HCT116 (cell line): ENCODE data around the gene TAOK3. TPM values are rescaled to one million over a fixed set of nuclear protein-coding genes. Genes with fewer than 3 reads are reported as not detected.

ENCODE experiments used
- ATAC-seq: fragments of 200-7000 bp; cut with Tn5 transposase; 2 replicates; pipeline ENCODE4 v1.9.1; 2020; ENCODE audit warnings: mild to moderate bottlenecking, moderate library complexity
- BruUV-seq: library from RNA; stranded (reverse); fragments of 400-500 nt; replicated peaks from 2 replicates; lab custom pipeline; 2021; lab: Mats Ljungman, UMichigan
- CTCF ChIA-PET: fragments of 300-600 bp; sonication (Branson Sonifier 250); formaldehyde crosslinking; loops from one replicate; lab custom pipeline; 2021; ENCODE audit warnings: antibody characterized with exemption; lab: Charles Lee
- POLR2A ChIA-PET: fragments of 300-600, 350-600 bp; sonication (Branson Sonifier 250); formaldehyde crosslinking; loops from one replicate; lab custom pipeline; 2021; ENCODE audit warnings: antibody characterized with exemption; lab: Charles Lee
- RAD21 ChIA-PET, 2 experiments: fragments of 300-600 bp; sonication (Branson Sonifier 250); formaldehyde crosslinking; loops; one replicate each; lab custom pipeline; 2023; ENCODE audit warnings: low total read pairs in 2 of 2; ENCODE audit not compliant: uncharacterized antibody in 2 of 2, unreplicated experiment in 2 of 2, low non-redundant PET in 1 of 2; lab: Charles Lee
- DNase-seq: peaks from one replicate; pipeline ENCODE4 v3.0.0-alpha.2; 2010; ENCODE audit warnings: low read depth, low spot score
- H2AFZ ChIP-seq: fragments of 200-600 bp; shearing (Covaris generic), sonication (generic); 2 replicates; pipeline ENCODE4 v1.6.1; 2017; ENCODE audit warnings: low read depth, mixed run types, mixed read lengths, antibody characterized with exemption, low read length; ENCODE audit not compliant: poor library complexity, severe bottlenecking
- H3K27ac ChIP-seq: 2 replicates; pipeline ENCODE4 v1.5.1; 2012; ENCODE audit warnings: low read depth, low read length
- H3K27me3 ChIP-seq: fragments of 200-600 bp; sonication (generic); 2 replicates; pipeline ENCODE4 v1.6.1; 2016; ENCODE audit warnings: mixed run types, low read length, mixed read lengths; ENCODE audit not compliant: insufficient read depth
- H3K36me3 ChIP-seq, 2 experiments: fragments of 200-500 bp in 1 of 2; fragments of 200-600 bp in 1 of 2; sonication (Bioruptor generic) in 1 of 2; sonication (generic) in 1 of 2; 2 replicates each; pipeline versions ENCODE4 v1.5.1 to v1.6.1; 2014 to 2016; ENCODE audit warnings: low read length in 2 of 2, inconsistent platforms in 1 of 2, mixed read lengths in 1 of 2, mixed run types in 1 of 2; ENCODE audit not compliant: insufficient read depth in 2 of 2, control insufficient read depth in 1 of 2
- H3K4me1 ChIP-seq, 2 experiments: fragments of 200-600 bp in 1 of 2; sonication (generic) in 1 of 2; 2 replicates each; pipeline versions ENCODE4 v1.5.1 to v1.6.1; 2012 to 2017; ENCODE audit warnings: low read length in 2 of 2, inconsistent platforms in 1 of 2, mild to moderate bottlenecking in 1 of 2, mixed read lengths in 1 of 2, mixed run types in 1 of 2, moderate library complexity in 1 of 2; ENCODE audit not compliant: insufficient read depth in 2 of 2, control insufficient read depth in 1 of 2
- H3K4me2 ChIP-seq: fragments of 200-600 bp; sonication (generic); 2 replicates; pipeline ENCODE4 v1.6.1; 2017; ENCODE audit warnings: mixed run types, low read length, mixed read lengths
- H3K4me3 ChIP-seq, 2 experiments: fragments of 200-600 bp in 1 of 2; sonication (generic) in 1 of 2; replicated peaks in 1 of 2; 2 replicates each; pipeline ENCODE4 v1.5.1; 2011 to 2016; ENCODE audit warnings: low read length in 2 of 2, control low read depth in 1 of 2, low read depth in 1 of 2, mild to moderate bottlenecking in 1 of 2, mixed read lengths in 1 of 2, mixed run types in 1 of 2
- H3K79me2 ChIP-seq: fragments of 200-600 bp; sonication (generic); 2 replicates; pipeline ENCODE4 v1.6.1; 2017; ENCODE audit warnings: mild to moderate bottlenecking, mixed run types, low read length, moderate library complexity, mixed read lengths; ENCODE audit not compliant: insufficient read depth
- H3K9ac ChIP-seq: fragments of 200-600 bp; sonication (generic); 2 replicates; pipeline ENCODE4 v1.6.1; 2016; ENCODE audit warnings: low read length, mixed read lengths
- H3K9me2 ChIP-seq: fragments of 200-600 bp; sonication (generic), shearing (Covaris generic); 2 replicates; pipeline ENCODE4 v1.6.1; 2017; ENCODE audit warnings: mixed run types, mild to moderate bottlenecking, moderate library complexity; ENCODE audit not compliant: insufficient read depth
- H3K9me3 ChIP-seq, 2 experiments: fragments of 200-500 bp in 1 of 2; fragments of 200-600 bp in 1 of 2; sonication (Bioruptor generic) in 1 of 2; sonication (generic) in 1 of 2; 2 replicates each; pipeline ENCODE4 v1.6.1; 2014 to 2017; ENCODE audit warnings: low read length in 2 of 2, mixed read lengths in 2 of 2, inconsistent platforms in 1 of 2, low read depth in 1 of 2, mild to moderate bottlenecking in 1 of 2, mixed run types in 1 of 2, moderate library complexity in 1 of 2; ENCODE audit not compliant: control insufficient read depth in 1 of 2, insufficient read depth in 1 of 2
- H4K20me1 ChIP-seq: fragments of 200-600 bp; sonication (generic), shearing (Covaris generic); 2 replicates; pipeline ENCODE4 v1.6.1; 2017; ENCODE audit warnings: mixed run types, mild to moderate bottlenecking, moderate library complexity; ENCODE audit not compliant: insufficient read depth
- CBX3 ChIP-seq: IDR thresholded peaks from 2 replicates; pipeline ENCODE4 v1.6.1; 2012; ENCODE audit warnings: low read depth
- CEBPB ChIP-seq: IDR thresholded peaks from 2 replicates; pipeline ENCODE4 v1.6.1; 2012; ENCODE audit warnings: low read depth
- EGR1 ChIP-seq: IDR thresholded peaks from 2 replicates; pipeline ENCODE4 v1.6.1; 2012; ENCODE audit warnings: low read depth
- ELF1 ChIP-seq: IDR thresholded peaks from 2 replicates; pipeline ENCODE4 v1.6.1; 2012; ENCODE audit warnings: low read depth, borderline replicate concordance
- EZH2 ChIP-seq: fragments of 200-600 bp; sonication (generic); IDR thresholded peaks from 2 replicates; pipeline ENCODE4 v1.6.1; 2017; ENCODE audit warnings: antibody characterized with exemption, mixed run types
- EZH2phosphoT487 ChIP-seq: fragments of 200-600 bp; IDR thresholded peaks from 2 replicates; pipeline ENCODE4 v1.6.1; 2018; ENCODE audit warnings: antibody characterized with exemption, borderline replicate concordance
- FOSL1 ChIP-seq: IDR thresholded peaks from 2 replicates; pipeline ENCODE4 v1.6.1; 2012; ENCODE audit warnings: low read depth
- POLR2AphosphoS5 ChIP-seq: IDR thresholded peaks from 2 replicates; pipeline ENCODE4 v1.6.1; 2011; ENCODE audit warnings: mild to moderate bottlenecking, low read depth, low read length, moderate library complexity
- RAD21 ChIP-seq: IDR thresholded peaks from 2 replicates; pipeline ENCODE4 v1.6.1; 2012; ENCODE audit warnings: low read depth, mild to moderate bottlenecking
- REST ChIP-seq: IDR thresholded peaks from 2 replicates; pipeline ENCODE4 v1.6.1; 2012; ENCODE audit warnings: low read depth
- SIN3A ChIP-seq: IDR thresholded peaks from 2 replicates; pipeline ENCODE4 v1.6.1; 2012; ENCODE audit warnings: low read depth
- SP1 ChIP-seq: IDR thresholded peaks from 2 replicates; pipeline ENCODE4 v1.6.1; 2012; ENCODE audit warnings: low read depth
- SRF ChIP-seq: IDR thresholded peaks from 2 replicates; pipeline ENCODE4 v1.6.1; 2012; ENCODE audit warnings: low read depth
- TCF7L2 ChIP-seq: IDR thresholded peaks from 2 replicates; pipeline ENCODE4 v1.7.0; 2011; ENCODE audit warnings: borderline replicate concordance, inconsistent platforms; ENCODE audit not compliant: insufficient read depth, insufficient read length; ENCODE audit errors: extremely low read depth
- YY1 ChIP-seq: IDR thresholded peaks from 2 replicates; pipeline ENCODE4 v1.6.1; 2011; ENCODE audit warnings: low read length, low read depth, moderate library complexity, mild to moderate bottlenecking; ENCODE audit not compliant: insufficient replicate concordance; ENCODE audit errors: extremely low read depth
- ZBTB33 ChIP-seq: IDR thresholded peaks from 2 replicates; pipeline ENCODE4 v1.6.1; 2011; ENCODE audit warnings: mild to moderate bottlenecking, low read length, moderate library complexity; ENCODE audit not compliant: insufficient replicate concordance; ENCODE audit errors: extremely low read depth
- intact Hi-C: fragments of 100-400 bp; cut with micrococcal nuclease; formaldehyde crosslinking; loops from 2 replicates; pipeline ENCODE4 v1.10.0; 2022
- total RNA-seq: library from RNA; stranded (reverse); gene quantifications from one replicate; pipeline ENCODE4 v1.2.1, GENCODE V29; 2021; ENCODE audit not compliant: unreplicated experiment
- TF ChIP-seq, protein P1 (sequence below): IDR thresholded peaks from 2 replicates; pipeline ENCODE4 v1.6.1; 2012

TAOK3 gene
- total RNA-seq, 1 experiment from 2014 or later: 10.5 TPM

DNA sequence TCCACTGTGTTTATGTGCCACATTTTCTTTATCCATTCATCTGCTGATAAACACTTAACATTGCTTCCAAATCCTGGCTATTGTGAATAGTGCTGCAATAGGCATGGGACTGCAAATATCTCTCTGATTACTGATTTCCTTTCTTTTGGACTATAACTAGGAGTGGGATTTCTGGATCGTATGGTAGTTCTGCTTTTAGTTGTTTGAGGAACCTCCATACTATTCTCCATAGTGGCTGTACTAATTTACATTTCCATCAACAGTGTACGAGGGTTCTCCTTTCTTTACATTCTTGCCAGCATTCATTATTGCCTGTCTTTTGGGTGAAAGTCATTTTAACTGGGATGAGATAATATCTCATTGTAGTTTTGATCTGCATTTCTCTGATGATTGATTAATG is 47.6 kb downstream of the TAOK3 start:
- no peak overlapping the region for H3K4me2 ChIP-seq
- H3K9me3 ChIP-seq: no peaks in the 10 kb centered on the region
- RAD21 ChIA-PET: no interaction called here
- no peaks in the 10 kb centered on the region for H3K36me3 ChIP-seq
- no peak overlapping the region for H3K9ac ChIP-seq
- POLR2A ChIA-PET: no interaction called here
- intact Hi-C loops: no loop called here
- no peaks in the 10 kb centered on the region for H3K79me2 ChIP-seq
- H3K4me3 ChIP-seq: no peak overlapping the region
- no peaks in the 10 kb centered on the region for H3K27me3 ChIP-seq
- no peak for TF ChIP-seq SRF
- peaks cover 0 to 4% of the 10 kb centered on the region in 2 experiments; a peak in 2 of 4 replicates for H3K4me1 ChIP-seq
- DNase-seq (no peak), ATAC-seq (no peak)
- no peak overlapping the region for H3K27ac ChIP-seq
- CTCF ChIA-PET: no interaction called here
- H4K20me1 ChIP-seq: no peaks in the 10 kb centered on the region
- no TSS peak for BruUV-seq
- H3K9me2 ChIP-seq: no peaks in the 10 kb centered on the region
- no peak overlapping the region for H2AFZ ChIP-seq

GRCh38 chr12:118319627-118320026 is 53.1 kb downstream of the TAOK3 start:
- no peaks in the 10 kb centered on the region for H4K20me1 ChIP-seq
- H3K27ac ChIP-seq: no peak overlapping the region
- intact Hi-C loops: no loop called here
- H3K9ac ChIP-seq: no peak overlapping the region
- CTCF ChIA-PET: no interaction called here
- no peaks in the 10 kb centered on the region for H3K79me2 ChIP-seq
- no peak overlapping the region for H3K4me3 ChIP-seq
- ATAC-seq: no peak
- H3K4me1 ChIP-seq: peaks cover 0 to 4% of the 10 kb centered on the region in 2 experiments; a peak in 2 of 4 replicates
- no peaks in the 10 kb centered on the region for H3K9me2 ChIP-seq
- H3K4me2 ChIP-seq: no peak overlapping the region
- POLR2A ChIA-PET: no interaction called here
- no peaks in the 10 kb centered on the region for H3K36me3 ChIP-seq
- BruUV-seq: no TSS peak
- no peaks in the 10 kb centered on the region for H3K9me3 ChIP-seq
- RAD21 ChIA-PET: no interaction called here
- H3K27me3 ChIP-seq: no peaks in the 10 kb centered on the region
- TF ChIP-seq REST: no peak
- no peak for TF ChIP-seq TCF7L2
- TF ChIP-seq EZH2phosphoT487: no peak
- no peak for TF ChIP-seq POLR2AphosphoS5
- TF ChIP-seq RAD21: no peak
- TF ChIP-seq, protein P1, sequence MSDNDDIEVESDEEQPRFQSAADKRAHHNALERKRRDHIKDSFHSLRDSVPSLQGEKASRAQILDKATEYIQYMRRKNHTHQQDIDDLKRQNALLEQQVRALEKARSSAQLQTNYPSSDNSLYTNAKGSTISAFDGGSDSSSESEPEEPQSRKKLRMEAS: no peak
- no peak for TF ChIP-seq YY1
- TF ChIP-seq EGR1: no peak
- no peak for TF ChIP-seq SIN3A
- no peak for TF ChIP-seq SRF
- TF ChIP-seq CBX3: no peak
- TF ChIP-seq ZBTB33: no peak
- TF ChIP-seq SP1: no peak
- TF ChIP-seq FOSL1: no peak
- no peak for TF ChIP-seq EZH2
- no peak for TF ChIP-seq ELF1
- no peak for TF ChIP-seq CEBPB
- no peak overlapping the region for H2AFZ ChIP-seq
- no peak for DNase-seq
